ENCODE measurements around the gene TMEM204. TPM values are rescaled to one million over a fixed set of nuclear protein-coding genes. Genes with fewer than 3 reads are reported as not detected.

The TMEM204 gene
- total and polyA plus RNA-seq, 7 experiments from 2014 or later, result 26.3 to 186 (median 152) TPM

- DNase-seq (peak in 5 of 9 donors; percentile 23 to 59 (median 38)), ATAC-seq (peak; percentile 81)
- Histone ChIP-seq H3K27ac (ENCODE audit: low read depth, low read length) (peak overlapping the region; percentile 51), H3K27me3 (ENCODE audit: control insufficient read depth in 2 of 2, insufficient read depth in 2 of 2, low read length in 2 of 2) (no peaks in the 10 kb centered on the region), H3K36me3 (ENCODE audit: control insufficient read depth in 2 of 3, insufficient read depth in 3 of 3, low read length in 3 of 3) (peaks cover 0 to 83% (median 20%) of the 10 kb centered on the region in 3 experiments), H3K4me1 (ENCODE audit: control insufficient read depth in 2 of 2, insufficient read depth in 2 of 2, low read length in 2 of 2) (peaks cover 13 to 70% of the 10 kb centered on the region in 2 donors), H3K9me3 (ENCODE audit: control insufficient read depth in 2 of 3, low read length in 3 of 3) (no peaks in the 10 kb centered on the region), H3K4me3 (ENCODE audit: low read length) (no peak overlapping the region)
- ChIA-PET POLR2A (interaction anchor here (1.0 to 4.8 kb wide), 3 partner anchors 9 to 30 kb away, joined by 3 to 27 read pairs (median 12); partner anchors contain the start of gene TMEM204), CTCF (interaction anchor here (0.6 kb wide), 1 partner anchor 45 kb away, joined by 3 read pairs; no protein-coding TSS in a partner anchor)
- Mint-ChIP-seq H3K27ac (peak overlapping the region; percentile 71 to 95 (median 86)), H3K36me3 (peaks cover 0 to 14% (median 8%) of the 10 kb centered on the region in 5 donors), H3K4me3 (peak overlapping the region; percentile 70 to 86 (median 76)), H3K4me1 (peaks cover 51 to 89% (median 66%) of the 10 kb centered on the region in 7 donors), H3K9me3 (no peaks in the 10 kb centered on the region), H3K27me3 (no peaks in the 10 kb centered on the region)
- intact Hi-C loops (cut with micrococcal nuclease), result loop anchor here (1.0 kb wide), 2 partner anchors 10 to 50 kb away; partner anchors contain the start of genes TMEM204 (in 2 of the 2) and TELO2 (in 1 of the 2)
Observed at GRCh38 chr16:1543085-1543896, 9.8 kb downstream of the TMEM204 start.

GRCh38 chr16:1545044-1546040 is 11.9 kb downstream of the TMEM204 start:
- CTCF ChIA-PET, result interaction anchor here (0.8 kb wide), 1 partner anchor 8 kb away, joined by 3 read pairs; no protein-coding TSS in a partner anchor
- H3K27me3 ChIP-seq (ENCODE audit: control insufficient read depth in 2 of 2, insufficient read depth in 2 of 2, low read length in 2 of 2), result no peaks in the 10 kb centered on the region
- H3K27ac ChIP-seq (ENCODE audit: low read depth, low read length), result peak overlapping the region; percentile 49
- no peak overlapping the region for H3K4me3 ChIP-seq (ENCODE audit: low read length)
- POLR2A ChIA-PET, result interaction anchor here (1.3 to 4.8 kb wide), 5 partner anchors 7 to 15 kb away, joined by 5 to 27 read pairs (median 9); partner anchors contain the start of gene TMEM204
- Mint-ChIP-seq H3K4me3 (peak overlapping the region; percentile 46 to 80 (median 72)), H3K27ac (peak overlapping the region; percentile 71 to 93 (median 79)), H3K36me3 (peaks cover 0 to 27% (median 8%) of the 10 kb centered on the region in 5 donors), H3K4me1 (peaks cover 43 to 91% (median 73%) of the 10 kb centered on the region in 7 donors), H3K9me3 (no peaks in the 10 kb centered on the region), H3K27me3 (no peaks in the 10 kb centered on the region)
- peaks cover 0 to 83% (median 19%) of the 10 kb centered on the region in 3 experiments for H3K36me3 ChIP-seq (ENCODE audit: control insufficient read depth in 2 of 3, insufficient read depth in 3 of 3, low read length in 3 of 3)
- DNase-seq, result no peak
- no peaks in the 10 kb centered on the region for H3K9me3 ChIP-seq (ENCODE audit: control insufficient read depth in 2 of 3, low read length in 3 of 3)
- intact Hi-C loops (cut with micrococcal nuclease), result no loop called here
- peaks cover 10 to 65% of the 10 kb centered on the region in 2 donors for H3K4me1 ChIP-seq (ENCODE audit: control insufficient read depth in 2 of 2, insufficient read depth in 2 of 2, low read length in 2 of 2)
- no peak for ATAC-seq

GRCh38 chr16:1546430-1546829 is 13.0 kb downstream of the TMEM204 start:
- no peaks in the 10 kb centered on the region for H3K9me3 Mint-ChIP-seq
- ATAC-seq (no peak), DNase-seq (no peak)
- no peaks in the 10 kb centered on the region for H3K27me3 Mint-ChIP-seq
- Histone ChIP-seq H3K27me3 (ENCODE audit: control insufficient read depth in 2 of 2, insufficient read depth in 2 of 2, low read length in 2 of 2) (no peaks in the 10 kb centered on the region), H3K9me3 (ENCODE audit: control insufficient read depth in 2 of 3, low read length in 3 of 3) (no peaks in the 10 kb centered on the region), H3K36me3 (ENCODE audit: control insufficient read depth in 2 of 3, insufficient read depth in 3 of 3, low read length in 3 of 3) (peaks cover 0 to 83% (median 24%) of the 10 kb centered on the region in 3 experiments), H3K4me1 (ENCODE audit: control insufficient read depth in 2 of 2, insufficient read depth in 2 of 2, low read length in 2 of 2) (peaks cover 10 to 57% of the 10 kb centered on the region in 2 donors), H3K4me3 (ENCODE audit: low read length) (no peak overlapping the region), H3K27ac (ENCODE audit: low read depth, low read length) (peak overlapping the region; percentile 23)
- ChIA-PET POLR2A (interaction anchor here (1.0 to 4.8 kb wide), 5 partner anchors 8 to 14 kb away, joined by 3 to 27 read pairs (median 9); partner anchors contain the start of gene TMEM204), CTCF (interaction anchor here (1.0 kb wide), 1 partner anchor 8 kb away, joined by 3 read pairs; no protein-coding TSS in a partner anchor)
- H3K36me3 Mint-ChIP-seq, result peaks cover 0 to 24% (median 8%) of the 10 kb centered on the region in 5 donors
- intact Hi-C loops (cut with micrococcal nuclease), result no loop called here
- peaks cover 38 to 95% (median 74%) of the 10 kb centered on the region in 7 donors for H3K4me1 Mint-ChIP-seq
- peak overlapping the region in 5 of 9 donors; percentile 41 to 93 (median 66) for H3K27ac Mint-ChIP-seq
- peak overlapping the region in 7 of 10 donors; percentile 16 to 75 (median 41) for H3K4me3 Mint-ChIP-seq

- Mint-ChIP-seq H3K9me3 (no peaks in the 10 kb centered on the region), H3K27ac (peak overlapping the region in 6 of 9 donors; percentile 28 to 93 (median 70)), H3K4me1 (peaks cover 27 to 95% (median 79%) of the 10 kb centered on the region in 7 donors), H3K36me3 (peaks cover 0 to 29% (median 11%) of the 10 kb centered on the region in 5 donors), H3K4me3 (peak overlapping the region in 5 of 10 donors; percentile 9 to 75 (median 32)), H3K27me3 (no peaks in the 10 kb centered on the region)
- ATAC-seq (no peak), DNase-seq (no peak)
- Histone ChIP-seq H3K27me3 (ENCODE audit: control insufficient read depth in 2 of 2, insufficient read depth in 2 of 2, low read length in 2 of 2) (no peaks in the 10 kb centered on the region), H3K4me3 (ENCODE audit: low read length) (no peak overlapping the region), H3K36me3 (ENCODE audit: control insufficient read depth in 2 of 3, insufficient read depth in 3 of 3, low read length in 3 of 3) (peaks cover 0 to 82% (median 30%) of the 10 kb centered on the region in 3 experiments), H3K9me3 (ENCODE audit: control insufficient read depth in 2 of 3, low read length in 3 of 3) (no peaks in the 10 kb centered on the region), H3K27ac (ENCODE audit: low read depth, low read length) (no peak overlapping the region), H3K4me1 (ENCODE audit: control insufficient read depth in 2 of 2, insufficient read depth in 2 of 2, low read length in 2 of 2) (peaks cover 6 to 48% of the 10 kb centered on the region in 2 donors)
- CTCF ChIA-PET, result no interaction called here
- POLR2A ChIA-PET, result interaction anchor here (0.7 to 1.1 kb wide), 3 partner anchors 10 to 137 kb away, joined by 3 to 5 read pairs (median 4); no protein-coding TSS in a partner anchor
- intact Hi-C loops (cut with micrococcal nuclease), result no loop called here
Observed at GRCh38 chr16:1548233-1548632, 14.8 kb downstream of the TMEM204 start.

GRCh38 chr16:1548727-1549126 is 15.3 kb downstream of the TMEM204 start:
- ChIA-PET POLR2A (interaction anchor here (0.7 to 1.1 kb wide), 3 partner anchors 11 to 137 kb away, joined by 3 to 5 read pairs (median 4); no protein-coding TSS in a partner anchor), CTCF (no interaction called here)
- no peaks in the 10 kb centered on the region for H3K27me3 Mint-ChIP-seq
- DNase-seq, result no peak
- H3K4me3 Mint-ChIP-seq, result peak overlapping the region in 2 of 10 donors; percentile 29 to 33
- peaks cover 1 to 43% of the 10 kb centered on the region in 2 donors for H3K4me1 ChIP-seq (ENCODE audit: control insufficient read depth in 2 of 2, insufficient read depth in 2 of 2, low read length in 2 of 2)
- H3K36me3 ChIP-seq (ENCODE audit: control insufficient read depth in 2 of 3, insufficient read depth in 3 of 3, low read length in 3 of 3), result peaks cover 0 to 86% (median 30%) of the 10 kb centered on the region in 3 experiments
- H3K9me3 Mint-ChIP-seq, result no peaks in the 10 kb centered on the region
- H3K27ac ChIP-seq (ENCODE audit: low read depth, low read length), result peak overlapping the region; percentile 33
- H3K27me3 ChIP-seq (ENCODE audit: control insufficient read depth in 2 of 2, insufficient read depth in 2 of 2, low read length in 2 of 2), result no peaks in the 10 kb centered on the region
- ATAC-seq, result no peak
- peak overlapping the region in 3 of 9 donors; percentile 38 to 93 (median 72) for H3K27ac Mint-ChIP-seq
- peaks cover 22 to 92% (median 75%) of the 10 kb centered on the region in 7 donors for H3K4me1 Mint-ChIP-seq
- no peak overlapping the region for H3K4me3 ChIP-seq (ENCODE audit: low read length)
- no peaks in the 10 kb centered on the region for H3K9me3 ChIP-seq (ENCODE audit: control insufficient read depth in 2 of 3, low read length in 3 of 3)
- peaks cover 0 to 27% (median 9%) of the 10 kb centered on the region in 5 donors for H3K36me3 Mint-ChIP-seq
- intact Hi-C loops (cut with micrococcal nuclease), result no loop called here
